Mesendoderm (in vitro differentiated cells): Measurements from ENCODE around the gene MCF2L.
A peak's percentile ranks its signal among the peaks of the same experiment; 100 is the strongest.

ENCODE experiments used
- DNase-seq: peaks from one replicate; pipeline ENCODE4 v3.0.0; 2013
- H2AK5ac ChIP-seq: 2 replicates; pipeline ENCODE4 v1.6.1; 2013; ENCODE audit warnings: low read length, inconsistent platforms
- H2BK120ac ChIP-seq: 2 replicates; pipeline ENCODE4 v1.6.1; 2013; ENCODE audit warnings: low read depth, mild to moderate bottlenecking, low read length, moderate library complexity, mixed read lengths
- H2BK15ac ChIP-seq: replicated peaks from 2 replicates; pipeline ENCODE4 v1.6.1; 2013; ENCODE audit warnings: low read depth, mild to moderate bottlenecking, moderate library complexity
- H2BK5ac ChIP-seq: 2 replicates; pipeline ENCODE4 v1.6.1; 2013; ENCODE audit warnings: low read length, inconsistent platforms
- H3K18ac ChIP-seq: 2 replicates; pipeline ENCODE4 v1.6.1; 2013; ENCODE audit warnings: mild to moderate bottlenecking, low read length, mixed read lengths
- H3K23ac ChIP-seq: one replicate; pipeline ENCODE4 v1.6.1; 2013; ENCODE audit warnings: low read length
- H3K27ac ChIP-seq: 2 replicates; pipeline ENCODE4 v1.5.1; 2013; ENCODE audit warnings: low read depth, mild to moderate bottlenecking, inconsistent platforms, low read length, moderate library complexity
- H3K27me3 ChIP-seq: 2 replicates; pipeline ENCODE4 v1.6.1; 2013; ENCODE audit warnings: low read length, control low read depth, mild to moderate bottlenecking, inconsistent platforms; ENCODE audit not compliant: insufficient read depth, poor library complexity
- H3K36me3 ChIP-seq: 2 replicates; pipeline ENCODE4 v1.6.1; 2013; ENCODE audit warnings: low read length, inconsistent platforms; ENCODE audit not compliant: control insufficient read depth, insufficient read depth
- H3K4ac ChIP-seq: one replicate; pipeline ENCODE4 v1.6.1; 2013; ENCODE audit warnings: low read depth, mild to moderate bottlenecking, low read length, moderate library complexity
- H3K4me1 ChIP-seq: 2 replicates; pipeline ENCODE4 v1.6.1; 2013; ENCODE audit warnings: low read depth, low read length, inconsistent platforms; ENCODE audit not compliant: control insufficient read depth
- H3K4me2 ChIP-seq: 2 replicates; pipeline ENCODE4 v1.6.1; 2013; ENCODE audit warnings: low read length
- H3K4me3 ChIP-seq: 2 replicates; pipeline ENCODE4 v1.5.1; 2013; ENCODE audit warnings: mild to moderate bottlenecking, low read length
- H3K56ac ChIP-seq: one replicate; pipeline ENCODE4 v1.6.1; 2013; ENCODE audit warnings: low read length
- H3K79me1 ChIP-seq: 2 replicates; pipeline ENCODE4 v1.6.1; 2013; ENCODE audit warnings: low read length, inconsistent platforms
- H3K79me2 ChIP-seq: 2 replicates; pipeline ENCODE4 v1.6.1; 2013; ENCODE audit warnings: mild to moderate bottlenecking, low read length; ENCODE audit not compliant: control insufficient read depth, insufficient read depth
- H3K9ac ChIP-seq: 2 replicates; pipeline ENCODE4 v1.6.1; 2013; ENCODE audit warnings: low read length, inconsistent platforms
- H4K5ac ChIP-seq: one replicate; pipeline ENCODE4 v1.6.1; 2013; ENCODE audit warnings: low read length
- H4K8ac ChIP-seq: one replicate; pipeline ENCODE4 v1.6.1; 2013; ENCODE audit warnings: low read depth, mild to moderate bottlenecking, control low read depth, low read length, moderate library complexity
- WGBS: extraction: QIAGEN DNeasy Blood & Tissue Kit; methylation state at CpG from one replicate; pipeline ENCODE4 v1.1.7; 2013; ENCODE audit warnings: low lambda C conversion rate, missing lambda C conversion rate; ENCODE audit not compliant: insufficient coverage; ENCODE audit errors: extremely low coverage; 5-methylcytosine and 5-hydroxymethylcytosine counted together

The MCF2L gene

DNA sequence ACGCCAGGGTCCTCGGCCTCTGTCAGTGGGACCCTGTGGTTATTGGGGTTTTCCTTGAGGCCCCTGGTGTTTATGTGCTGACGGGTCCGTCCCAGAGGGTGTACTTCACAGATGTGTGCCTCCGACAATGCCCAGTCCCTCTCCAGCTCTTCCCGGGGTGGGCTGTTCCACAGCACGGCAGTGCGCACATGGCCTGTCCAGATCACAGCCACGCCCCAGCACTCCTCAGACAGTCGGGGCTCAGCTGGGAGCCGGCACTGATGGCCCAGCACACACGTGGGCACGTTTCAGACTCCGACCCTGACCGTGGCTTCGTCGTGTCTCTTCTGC lies 119.6 kb downstream of the MCF2L start:
- H3K27me3 ChIP-seq, result no peaks in the 10 kb centered on the region
- no CpG with 5 or more reads among the region's 17 CpGs for WGBS
- no peak overlapping the region for H3K4ac ChIP-seq

DNA sequence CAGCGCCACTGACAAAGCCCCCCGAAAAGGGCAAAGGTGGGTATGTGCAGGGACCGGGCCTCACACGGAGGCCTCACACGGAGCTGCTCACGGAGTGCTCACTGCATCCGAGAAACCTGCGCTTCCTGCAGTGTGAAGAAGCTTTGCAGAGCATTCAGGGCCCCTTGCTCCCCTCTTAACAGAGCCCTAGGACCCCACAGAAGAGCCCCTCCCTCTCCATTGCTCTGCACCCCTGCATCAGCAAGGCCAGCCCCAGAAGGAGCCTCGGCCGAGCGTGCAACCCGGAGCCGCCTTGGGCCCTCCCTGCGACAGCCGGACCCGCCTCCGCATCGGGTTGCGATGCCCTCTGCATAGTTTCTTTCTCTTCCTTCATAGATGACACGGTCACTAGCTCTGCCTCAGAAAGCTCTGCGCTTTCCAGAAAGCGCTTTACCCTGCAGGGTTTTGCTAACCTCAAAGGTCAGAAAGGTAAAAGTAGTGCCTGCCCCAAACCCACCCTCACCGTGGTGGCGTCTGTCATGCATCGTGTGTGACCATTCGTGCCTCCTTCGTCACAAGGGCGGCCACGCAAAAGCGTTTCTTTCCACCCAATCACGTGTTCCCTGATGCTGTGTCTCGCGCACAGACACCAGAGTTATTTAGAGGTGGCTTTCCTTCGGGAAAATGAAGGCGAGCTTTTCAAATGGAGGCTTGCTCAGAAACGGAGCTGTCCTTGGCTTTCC lies 120.8 kb downstream of the MCF2L start:
- H2BK5ac ChIP-seq, result no peak overlapping the region
- no peak overlapping the region for H2AK5ac ChIP-seq
- no peak overlapping the region for H3K4me3 ChIP-seq
- no peaks in the 10 kb centered on the region for H3K36me3 ChIP-seq
- no peak overlapping the region for H3K4me2 ChIP-seq
- WGBS, result no CpG with 5 or more reads among the region's 36 CpGs
- peaks cover 2% of the 10 kb centered on the region for H3K4me1 ChIP-seq
- no peak overlapping the region for H4K5ac ChIP-seq
- H3K23ac ChIP-seq, result no peak overlapping the region
- no peak overlapping the region for H3K4ac ChIP-seq
- no peak overlapping the region for H3K27ac ChIP-seq
- no peaks in the 10 kb centered on the region for H3K27me3 ChIP-seq
- no peak overlapping the region for H3K18ac ChIP-seq
- no peak overlapping the region for H3K9ac ChIP-seq
- no peak overlapping the region for H4K8ac ChIP-seq
- H3K56ac ChIP-seq, result peak overlapping the region; percentile 63
- H3K79me1 ChIP-seq, result no peaks in the 10 kb centered on the region
- no peak overlapping the region for H2BK15ac ChIP-seq
- DNase-seq, result peak; percentile 37
- H3K79me2 ChIP-seq, result no peaks in the 10 kb centered on the region
- H2BK120ac ChIP-seq, result no peak overlapping the region

More for the DNA sequence above, 119.6 kb downstream of the MCF2L start:
- no peaks in the 10 kb centered on the region for H3K36me3 ChIP-seq
- H3K9ac ChIP-seq, result no peak overlapping the region
- H3K27ac ChIP-seq, result no peak overlapping the region
- no peak overlapping the region for H3K56ac ChIP-seq
- H3K18ac ChIP-seq, result no peak overlapping the region
- no peak overlapping the region for H2AK5ac ChIP-seq
- H3K79me1 ChIP-seq, result no peaks in the 10 kb centered on the region
- peaks cover 2% of the 10 kb centered on the region for H3K4me1 ChIP-seq
- H3K4me2 ChIP-seq, result no peak overlapping the region
- no peak overlapping the region for H2BK5ac ChIP-seq
- H3K4me3 ChIP-seq, result no peak overlapping the region
- H2BK120ac ChIP-seq, result no peak overlapping the region
- no peak overlapping the region for H4K5ac ChIP-seq
- no peak overlapping the region for H3K23ac ChIP-seq
- DNase-seq, result no peak
- H2BK15ac ChIP-seq, result no peak overlapping the region
- H4K8ac ChIP-seq, result no peak overlapping the region
- no peaks in the 10 kb centered on the region for H3K79me2 ChIP-seq

DNA sequence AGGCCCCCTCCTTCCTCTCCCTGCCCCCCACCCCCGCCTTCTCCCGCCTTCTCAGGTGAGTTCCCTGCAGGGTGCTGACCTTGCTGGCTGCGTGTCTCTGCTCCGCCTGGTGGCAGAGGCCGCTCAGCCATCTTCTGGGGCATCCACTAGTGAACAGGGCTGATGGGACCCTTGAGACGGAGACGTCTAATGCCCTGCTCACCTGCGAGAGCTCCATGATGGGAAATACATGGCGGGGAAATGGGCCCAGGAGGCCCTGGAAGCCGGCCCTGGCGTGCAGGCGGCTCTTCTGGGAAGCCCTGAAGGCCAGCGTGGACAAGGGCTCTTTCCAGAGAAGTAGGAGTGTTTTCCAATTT lies 121.4 kb downstream of the MCF2L start:
- Histone ChIP-seq H3K4me1 (peaks cover 2% of the 10 kb centered on the region), H3K23ac (no peak overlapping the region), H4K5ac (no peak overlapping the region), H2AK5ac (no peak overlapping the region), H3K27ac (no peak overlapping the region), H2BK5ac (no peak overlapping the region), H3K9ac (no peak overlapping the region), H3K27me3 (no peaks in the 10 kb centered on the region), H3K79me1 (no peaks in the 10 kb centered on the region), H3K79me2 (no peaks in the 10 kb centered on the region), H3K4me3 (no peak overlapping the region), H3K4ac (no peak overlapping the region), H4K8ac (no peak overlapping the region), H3K56ac (no peak overlapping the region), H2BK15ac (no peak overlapping the region), H3K4me2 (no peak overlapping the region), H3K18ac (no peak overlapping the region), H2BK120ac (no peak overlapping the region), H3K36me3 (no peaks in the 10 kb centered on the region)
- no CpG with 5 or more reads among the region's 13 CpGs for WGBS
- DNase-seq, result peak; percentile 79

DNA sequence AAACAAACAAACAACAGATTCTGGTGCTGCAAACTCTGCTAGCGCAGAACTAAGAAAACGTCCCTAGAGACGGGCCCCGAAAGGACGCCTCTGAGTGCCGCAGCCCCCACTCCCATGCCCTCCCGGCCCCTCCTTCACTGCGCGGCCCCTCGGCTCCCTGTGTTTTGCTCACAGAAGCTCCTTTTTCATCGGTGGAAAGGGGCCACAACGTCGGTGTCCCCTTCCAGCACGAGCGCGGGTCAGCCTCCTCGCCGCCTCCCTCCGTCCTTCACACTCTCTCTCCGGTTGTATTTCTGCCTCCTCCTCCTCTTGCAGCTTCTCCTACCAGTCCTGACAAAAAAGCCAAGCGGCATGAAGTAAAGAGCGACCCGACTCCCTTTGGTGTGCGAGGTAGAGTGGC lies 121.8 kb downstream of the MCF2L start:
- H2AK5ac ChIP-seq, result no peak overlapping the region
- H3K23ac ChIP-seq, result no peak overlapping the region
- WGBS, result no CpG with 5 or more reads among the region's 24 CpGs
- H3K27me3 ChIP-seq, result no peaks in the 10 kb centered on the region
- H3K4me2 ChIP-seq, result no peak overlapping the region
- no peak overlapping the region for H2BK120ac ChIP-seq
- H3K9ac ChIP-seq, result no peak overlapping the region
- H3K36me3 ChIP-seq, result no peaks in the 10 kb centered on the region
- H3K4ac ChIP-seq, result no peak overlapping the region
- no peak overlapping the region for H4K5ac ChIP-seq
- no peak for DNase-seq
- H2BK5ac ChIP-seq, result no peak overlapping the region
- no peak overlapping the region for H4K8ac ChIP-seq
- no peak overlapping the region for H3K56ac ChIP-seq
- H3K4me1 ChIP-seq, result peaks cover 2% of the 10 kb centered on the region
- H3K27ac ChIP-seq, result no peak overlapping the region
- no peak overlapping the region for H3K4me3 ChIP-seq
- no peak overlapping the region for H2BK15ac ChIP-seq
- H3K79me1 ChIP-seq, result no peaks in the 10 kb centered on the region
- H3K79me2 ChIP-seq, result no peaks in the 10 kb centered on the region
- no peak overlapping the region for H3K18ac ChIP-seq

DNA sequence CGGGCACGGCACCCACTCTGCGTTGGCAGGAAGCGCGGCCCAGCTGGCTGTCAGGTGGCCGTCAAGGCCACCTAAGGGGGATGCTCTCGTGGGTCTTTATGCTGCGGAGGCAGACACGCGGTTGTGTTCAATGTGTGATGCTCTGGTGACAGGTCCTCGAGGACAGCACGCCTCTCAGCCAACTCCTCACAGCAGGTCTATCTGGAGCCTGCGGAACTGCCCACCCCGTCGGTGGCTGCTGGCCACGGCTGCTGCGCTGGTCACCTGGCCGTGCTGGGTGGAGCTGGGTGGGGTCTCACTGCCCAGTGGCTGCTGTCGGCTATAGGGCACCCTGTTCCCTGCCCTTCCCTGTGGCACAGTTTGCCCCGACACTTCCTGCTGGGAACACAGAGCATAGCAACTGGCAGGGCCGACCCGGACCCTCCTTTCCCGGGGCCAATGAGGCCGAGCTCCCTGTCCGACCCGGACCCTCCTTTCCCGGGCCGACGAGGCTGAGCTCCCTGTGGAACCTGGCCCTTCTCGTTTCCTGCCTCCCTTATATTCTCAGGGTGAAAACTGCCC lies 122.3 kb downstream of the MCF2L start:
- H3K27ac ChIP-seq, result no peak overlapping the region
- no peaks in the 10 kb centered on the region for H3K36me3 ChIP-seq
- no peak overlapping the region for H3K4ac ChIP-seq
- no CpG with 5 or more reads among the region's 30 CpGs for WGBS
- H4K5ac ChIP-seq, result no peak overlapping the region
- no peak overlapping the region for H2BK15ac ChIP-seq
- H3K27me3 ChIP-seq, result no peaks in the 10 kb centered on the region
- no peak overlapping the region for H3K4me3 ChIP-seq
- peaks cover 2% of the 10 kb centered on the region for H3K4me1 ChIP-seq
- H3K56ac ChIP-seq, result no peak overlapping the region
- H2AK5ac ChIP-seq, result no peak overlapping the region
- H3K79me1 ChIP-seq, result no peaks in the 10 kb centered on the region
- H2BK120ac ChIP-seq, result no peak overlapping the region
- no peak overlapping the region for H3K23ac ChIP-seq
- no peaks in the 10 kb centered on the region for H3K79me2 ChIP-seq
- H3K18ac ChIP-seq, result no peak overlapping the region
- no peak overlapping the region for H4K8ac ChIP-seq
- H2BK5ac ChIP-seq, result no peak overlapping the region
- DNase-seq, result no peak
- H3K4me2 ChIP-seq, result no peak overlapping the region
- no peak overlapping the region for H3K9ac ChIP-seq
